Muscle layer of duodenum (tissue), 2 donors: ENCODE data around the gene PFDN1.

Experiments
- H3K27ac ChIP-seq: one replicate; pipeline ENCODE4 v1.7.0; 2013; ENCODE audit warnings: mild to moderate bottlenecking, low read length
- H3K27me3 ChIP-seq: one replicate; pipeline ENCODE4 v1.7.0; 2013; ENCODE audit warnings: low read depth, mild to moderate bottlenecking, control low read depth, low read length
- H3K36me3 ChIP-seq, 2 donors: one replicate each; pipeline ENCODE4 v1.7.0; 2013; ENCODE audit warnings: low read length in 2 of 2, control low read depth in 1 of 2, mild to moderate bottlenecking in 1 of 2; ENCODE audit not compliant: insufficient read depth in 2 of 2, control insufficient read depth in 1 of 2
- H3K4me1 ChIP-seq, 2 donors: one replicate each; pipeline ENCODE4 v1.7.0; 2013; ENCODE audit warnings: low read length in 2 of 2, mild to moderate bottlenecking in 2 of 2, control low read depth in 1 of 2, moderate library complexity in 1 of 2; ENCODE audit not compliant: insufficient read depth in 2 of 2, control insufficient read depth in 1 of 2
- H3K4me3 ChIP-seq, 2 donors: one replicate each; pipeline ENCODE4 v1.7.0; 2013; ENCODE audit warnings: low read length in 2 of 2, low read depth in 1 of 2, mild to moderate bottlenecking in 1 of 2
- H3K9me3 ChIP-seq, 2 donors: one replicate each; pipeline ENCODE4 v1.7.0; 2013; ENCODE audit warnings: low read length in 2 of 2, control low read depth in 1 of 2, mild to moderate bottlenecking in 1 of 2; ENCODE audit not compliant: control insufficient read depth in 1 of 2
- donor health status: healthy.

Gene PFDN1

GRCh38 chr5:140311011-140311467 lies 8.1 kb upstream of the PFDN1 start:
- Histone ChIP-seq H3K27ac (peak overlapping the region; percentile 61), H3K9me3 (no peaks in the 10 kb centered on the region), H3K27me3 (no peaks in the 10 kb centered on the region), H3K36me3 (no peaks in the 10 kb centered on the region), H3K4me1 (peaks cover 6 to 13% of the 10 kb centered on the region in 2 donors), H3K4me3 (no peak overlapping the region)

DNA sequence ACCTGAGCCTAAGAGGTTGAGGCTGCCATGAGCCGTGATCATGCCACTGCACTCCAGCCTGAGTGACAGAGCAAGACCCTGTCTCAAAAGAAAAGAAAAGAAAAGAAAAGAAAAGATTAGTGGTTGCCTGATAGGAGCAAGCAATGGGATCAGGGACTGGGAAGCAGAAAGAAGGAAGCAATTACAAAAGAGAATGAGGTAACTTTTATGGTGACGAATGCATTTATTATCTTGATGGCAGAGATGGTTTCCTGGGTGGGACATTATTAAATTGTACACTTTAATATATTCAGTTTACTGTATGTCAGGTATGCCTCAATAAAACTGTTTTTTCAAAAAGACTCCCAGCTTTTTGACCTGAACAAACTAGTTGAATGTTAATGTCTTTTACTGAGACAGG lies 7.5 kb upstream of the PFDN1 start:
- no peaks in the 10 kb centered on the region for H3K27me3 ChIP-seq
- peak overlapping the region; percentile 61 for H3K27ac ChIP-seq
- no peaks in the 10 kb centered on the region for H3K36me3 ChIP-seq
- no peak overlapping the region for H3K4me3 ChIP-seq
- H3K9me3 ChIP-seq: no peaks in the 10 kb centered on the region
- H3K4me1 ChIP-seq: peaks cover 6 to 13% of the 10 kb centered on the region in 2 donors

DNA sequence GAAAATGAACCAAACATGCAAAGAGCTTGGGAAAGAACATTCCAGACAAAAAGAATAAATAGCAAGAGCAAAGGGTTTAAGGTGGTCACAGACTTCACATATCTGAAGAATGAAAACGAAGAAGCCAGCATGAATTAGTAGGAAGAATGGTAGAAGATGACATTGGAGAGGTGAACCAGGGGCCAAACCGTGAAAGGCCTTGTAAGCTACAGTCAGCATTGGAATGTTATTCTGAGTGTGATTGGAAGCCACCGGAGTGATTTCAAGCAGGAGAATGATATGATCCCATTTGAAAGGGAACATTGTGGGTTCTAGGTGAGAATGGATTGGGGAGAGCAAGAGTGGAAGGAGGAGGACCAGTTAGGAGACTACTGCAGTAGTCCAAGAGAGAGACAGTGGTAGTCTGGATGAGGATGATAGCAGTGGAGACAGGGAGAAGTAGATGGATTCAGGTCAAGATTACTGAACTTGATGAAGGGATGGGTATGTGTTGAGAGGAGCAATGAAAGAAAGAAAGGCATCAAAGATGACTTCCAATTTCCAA lies 6.9 kb upstream of the PFDN1 start:
- Histone ChIP-seq H3K27ac (no peak overlapping the region), H3K4me3 (no peak overlapping the region), H3K27me3 (no peaks in the 10 kb centered on the region), H3K4me1 (peaks cover 6 to 13% of the 10 kb centered on the region in 2 donors), H3K9me3 (no peaks in the 10 kb centered on the region), H3K36me3 (no peaks in the 10 kb centered on the region)

GRCh38 chr5:140305471-140305870 lies 2.6 kb upstream of the PFDN1 start:
- H3K36me3 ChIP-seq: no peaks in the 10 kb centered on the region
- H3K27ac ChIP-seq: no peak overlapping the region
- H3K4me1 ChIP-seq: peaks cover 16 to 17% of the 10 kb centered on the region in 2 donors
- no peaks in the 10 kb centered on the region for H3K27me3 ChIP-seq
- H3K4me3 ChIP-seq: no peak overlapping the region
- H3K9me3 ChIP-seq: no peaks in the 10 kb centered on the region

DNA sequence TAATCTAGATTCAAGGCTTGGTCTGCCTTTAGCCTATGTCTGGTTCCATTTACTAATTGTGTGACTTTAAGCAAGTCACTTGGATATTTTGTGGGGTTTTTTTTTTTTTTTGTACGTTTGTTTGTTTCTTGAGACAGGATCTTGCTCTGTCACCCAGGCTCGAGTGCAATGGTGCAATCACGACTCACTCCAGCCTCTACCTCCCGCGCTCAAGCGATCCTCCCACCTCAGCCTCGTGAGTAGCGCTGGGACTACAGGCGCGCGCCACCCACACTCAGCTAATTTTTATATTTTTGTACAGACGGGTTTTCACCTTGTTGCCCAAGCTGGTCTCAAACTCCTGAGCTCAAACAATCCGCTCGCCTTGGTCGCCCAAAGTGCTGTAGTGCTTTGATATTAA lies 1.1 kb upstream of the PFDN1 start:
- H3K36me3 ChIP-seq: peaks cover 0 to 7% of the 10 kb centered on the region in 2 donors
- peaks cover 14 to 15% of the 10 kb centered on the region in 2 donors for H3K4me1 ChIP-seq
- no peak overlapping the region for H3K4me3 ChIP-seq
- H3K27me3 ChIP-seq: no peaks in the 10 kb centered on the region
- no peak overlapping the region for H3K27ac ChIP-seq
- H3K9me3 ChIP-seq: no peaks in the 10 kb centered on the region

GRCh38 chr5:140301136-140301535 lies 1.8 kb downstream of the PFDN1 start:
- Histone ChIP-seq H3K36me3 (peaks cover 5 to 7% of the 10 kb centered on the region in 2 donors), H3K4me1 (peaks cover 27% of the 10 kb centered on the region in 2 donors), H3K27me3 (no peaks in the 10 kb centered on the region), H3K4me3 (no peak overlapping the region), H3K27ac (no peak overlapping the region), H3K9me3 (no peaks in the 10 kb centered on the region)

- Histone ChIP-seq H3K27ac (no peak overlapping the region), H3K4me3 (no peak overlapping the region), H3K4me1 (peaks cover 30 to 48% of the 10 kb centered on the region in 2 donors), H3K36me3 (peaks cover 5 to 7% of the 10 kb centered on the region in 2 donors), H3K27me3 (no peaks in the 10 kb centered on the region), H3K9me3 (no peaks in the 10 kb centered on the region)
These were observed 3.8 kb downstream of the PFDN1 start for GRCh38 chr5:140299056-140299455.

GRCh38 chr5:140298183-140298601 lies 4.7 kb downstream of the PFDN1 start:
- peaks cover 32 to 57% of the 10 kb centered on the region in 2 donors for H3K4me1 ChIP-seq
- H3K27ac ChIP-seq: peak overlapping the region; percentile 49

DNA sequence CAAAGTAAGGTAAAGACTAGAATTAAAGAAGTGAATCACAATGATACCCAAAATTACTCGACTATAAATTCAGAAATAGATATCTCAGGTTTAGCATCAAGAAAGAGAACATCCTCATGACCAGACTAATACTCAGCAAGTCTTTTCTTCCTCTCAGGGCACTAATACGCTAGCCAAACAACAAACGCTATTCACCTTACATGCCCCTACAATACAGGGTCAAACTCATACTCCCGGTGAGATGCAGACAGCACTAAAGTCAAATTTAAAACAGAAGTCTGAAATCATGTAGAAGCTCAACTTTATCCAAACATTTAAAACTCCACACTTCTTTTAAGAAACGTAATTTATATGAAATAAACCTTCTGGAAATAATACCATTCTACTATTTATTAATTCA lies 5.6 kb downstream of the PFDN1 start:
- H3K36me3 ChIP-seq: peaks cover 5 to 7% of the 10 kb centered on the region in 2 donors
- H3K9me3 ChIP-seq: no peaks in the 10 kb centered on the region
- H3K27me3 ChIP-seq: no peaks in the 10 kb centered on the region
- H3K4me3 ChIP-seq: no peak overlapping the region
- H3K4me1 ChIP-seq: peaks cover 41 to 64% of the 10 kb centered on the region in 2 donors
- peak overlapping the region; percentile 49 for H3K27ac ChIP-seq

More at GRCh38 chr5:140298183-140298601, 4.7 kb downstream of the PFDN1 start:
- Histone ChIP-seq H3K36me3 (peaks cover 5 to 7% of the 10 kb centered on the region in 2 donors), H3K27me3 (no peaks in the 10 kb centered on the region), H3K4me3 (no peak overlapping the region), H3K9me3 (no peaks in the 10 kb centered on the region)

- Histone ChIP-seq H3K4me3 (no peak overlapping the region), H3K36me3 (peaks cover 5 to 7% of the 10 kb centered on the region in 2 donors), H3K27me3 (no peaks in the 10 kb centered on the region), H3K27ac (peak overlapping the region; percentile 49), H3K9me3 (no peaks in the 10 kb centered on the region), H3K4me1 (peaks cover 38 to 61% of the 10 kb centered on the region in 2 donors)
These were observed 6.6 kb downstream of the PFDN1 start for GRCh38 chr5:140296289-140296688.

- H3K4me3 ChIP-seq: no peak overlapping the region
- no peaks in the 10 kb centered on the region for H3K9me3 ChIP-seq
- H3K4me1 ChIP-seq: peaks cover 40 to 64% of the 10 kb centered on the region in 2 donors
- H3K27ac ChIP-seq: no peak overlapping the region
- H3K27me3 ChIP-seq: no peaks in the 10 kb centered on the region
- peaks cover 5 to 7% of the 10 kb centered on the region in 2 donors for H3K36me3 ChIP-seq
These were observed 7.5 kb downstream of the PFDN1 start for GRCh38 chr5:140295414-140295813.

DNA sequence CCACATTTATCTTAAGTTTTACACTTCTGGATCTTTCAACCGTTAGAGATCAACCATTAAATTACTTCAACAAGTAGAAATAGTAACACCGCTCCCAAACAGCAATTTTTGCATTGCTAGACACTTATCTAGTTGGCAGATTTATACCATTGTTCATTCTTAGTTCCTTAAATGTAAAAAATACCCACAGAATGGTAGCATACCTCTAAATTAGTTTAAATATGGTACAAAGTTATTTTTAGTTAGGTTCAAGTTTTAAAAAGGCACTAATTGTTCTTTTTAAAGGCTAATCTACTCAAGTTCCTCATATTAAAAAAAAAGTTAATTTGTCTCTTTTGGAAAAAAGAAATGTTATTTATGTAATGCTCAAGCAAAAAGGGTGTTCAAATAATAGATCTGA lies 8.1 kb downstream of the PFDN1 start:
- H3K36me3 ChIP-seq: peaks cover 1 to 5% of the 10 kb centered on the region in 2 donors
- H3K9me3 ChIP-seq: no peaks in the 10 kb centered on the region
- H3K27ac ChIP-seq: peak overlapping the region; percentile 10
- H3K4me1 ChIP-seq: peaks cover 40 to 64% of the 10 kb centered on the region in 2 donors
- no peak overlapping the region for H3K4me3 ChIP-seq
- no peaks in the 10 kb centered on the region for H3K27me3 ChIP-seq
